GM21528 (cell line): ENCODE data around the gene SLCO3A1.

Source experiments
- ATAC-seq: cut with Tn5 transposase; IDR thresholded peaks from one replicate; pipeline ENCODE4 v1.9.1; 2021; ENCODE audit warnings: mild to moderate bottlenecking, moderate library complexity; ENCODE audit not compliant: unreplicated experiment, low FRiP score

The SLCO3A1 gene

GRCh38 chr15:91989821-91990220 lies 136.3 kb downstream of the SLCO3A1 start:
- no peak for ATAC-seq

DNA sequence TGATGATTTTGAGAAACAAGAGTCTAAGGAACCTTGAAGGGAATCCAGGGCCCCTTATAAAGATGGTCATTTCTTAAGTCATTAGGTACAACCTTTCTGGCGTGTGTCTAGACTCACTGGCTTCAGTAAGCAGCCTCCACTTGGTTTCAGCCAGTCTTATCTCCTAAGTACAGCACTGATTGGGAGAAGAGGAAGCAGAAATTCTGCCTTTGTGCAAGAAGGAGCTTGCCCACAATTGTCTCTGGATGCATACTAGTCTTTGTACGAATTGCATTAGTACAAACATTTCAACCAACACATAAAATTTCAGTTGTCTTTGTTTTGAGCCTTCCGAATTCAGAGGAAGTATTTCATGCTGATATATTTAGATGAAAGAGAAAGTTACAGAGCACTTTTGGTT lies 139.4 kb downstream of the SLCO3A1 start:
- ATAC-seq = no peak

- ATAC-seq = no peak
Measured at GRCh38 chr15:91995146-91995545, 141.6 kb downstream of the SLCO3A1 start.

DNA sequence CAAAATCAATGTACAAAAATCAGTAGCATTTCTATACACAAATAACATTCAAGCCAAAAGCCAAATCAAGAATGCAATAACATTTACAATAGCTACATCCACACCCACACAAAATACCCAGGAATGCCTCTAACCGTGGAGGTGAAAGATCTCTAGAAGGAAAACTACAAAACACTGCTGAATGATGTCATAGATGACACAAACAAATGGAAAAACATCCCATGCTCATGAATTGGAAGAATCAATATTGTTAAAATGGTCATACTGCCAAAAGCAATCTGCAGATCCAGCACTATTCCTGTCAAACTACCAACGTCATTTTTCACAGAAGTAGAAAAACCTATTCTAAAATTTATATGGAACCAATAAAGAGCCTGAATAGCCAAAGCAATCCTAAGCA lies 143.7 kb downstream of the SLCO3A1 start:
- ATAC-seq = no peak

DNA sequence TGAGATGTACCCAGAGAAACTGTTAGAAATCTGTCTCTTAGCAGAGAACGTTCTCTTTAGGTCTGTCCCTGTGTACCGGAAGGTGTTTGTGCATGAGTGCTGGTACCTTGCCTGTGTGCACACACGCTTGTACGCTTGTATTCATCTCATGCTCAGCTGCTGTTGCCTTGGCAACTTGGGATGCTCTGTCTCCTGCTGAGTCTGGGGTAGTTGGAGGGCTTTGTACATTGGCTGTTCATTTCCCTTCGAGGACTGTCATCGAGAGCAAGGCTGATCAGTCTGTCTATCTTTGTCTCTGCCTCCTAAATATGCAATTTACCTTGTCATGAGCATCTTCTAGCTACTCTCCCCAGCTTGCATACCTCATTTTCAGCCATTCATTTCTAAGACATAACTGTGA lies 147.2 kb downstream of the SLCO3A1 start:
- ATAC-seq = no peak

GRCh38 chr15:92001307-92001706 lies 147.8 kb downstream of the SLCO3A1 start:
- ATAC-seq = no peak

DNA sequence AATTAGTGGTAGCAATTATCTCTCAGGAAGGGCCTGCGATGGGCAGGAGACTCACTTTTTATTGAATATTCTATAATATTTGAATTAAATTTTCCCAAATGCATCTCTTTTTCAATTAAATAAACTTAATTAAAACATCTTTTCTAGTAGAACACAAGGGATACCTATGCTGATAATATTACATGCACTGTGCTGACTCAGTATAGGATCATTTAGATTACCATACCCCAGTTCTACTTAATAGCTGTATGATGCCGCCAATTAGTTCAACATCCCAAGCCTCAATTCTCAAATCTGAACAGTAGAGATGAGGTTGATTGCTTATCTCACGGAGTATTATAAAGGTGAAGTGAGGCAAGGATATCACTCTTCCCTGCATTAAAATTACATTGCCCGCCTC lies 149.2 kb downstream of the SLCO3A1 start:
- no peak for ATAC-seq

DNA sequence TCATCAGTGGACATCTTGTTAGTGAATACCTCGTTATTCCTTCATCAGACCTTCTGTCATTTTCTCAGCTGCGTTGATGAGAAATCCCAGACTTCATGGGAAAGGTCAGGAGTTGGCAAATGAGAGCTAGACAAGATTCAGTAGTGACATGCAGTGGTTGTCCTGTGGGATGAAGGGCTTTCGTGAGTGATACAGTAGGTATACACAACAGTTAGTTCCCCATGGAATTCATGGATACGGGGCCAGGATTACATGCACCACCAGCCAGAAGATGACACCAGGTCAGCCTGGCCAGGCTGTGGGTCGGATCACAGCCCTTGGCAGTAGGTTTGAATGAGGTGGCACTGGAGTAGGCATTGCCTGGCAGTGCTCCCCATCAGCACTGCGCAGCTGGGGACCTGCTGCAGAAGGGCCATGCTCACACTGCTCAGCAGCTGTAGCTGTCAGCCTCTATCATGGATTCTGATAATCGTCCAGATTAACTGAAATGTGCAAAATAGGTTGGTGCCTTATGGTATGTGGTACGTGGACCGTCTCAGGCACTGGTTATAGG lies 150.1 kb downstream of the SLCO3A1 start:
- no peak for ATAC-seq

- ATAC-seq = no peak
Measured at GRCh38 chr15:92005154-92005553, 151.6 kb downstream of the SLCO3A1 start.

GRCh38 chr15:92006186-92007028 lies 152.9 kb downstream of the SLCO3A1 start:
- ATAC-seq = no peak

- ATAC-seq = no peak
Measured at GRCh38 chr15:92009162-92009561, 155.7 kb downstream of the SLCO3A1 start.

DNA sequence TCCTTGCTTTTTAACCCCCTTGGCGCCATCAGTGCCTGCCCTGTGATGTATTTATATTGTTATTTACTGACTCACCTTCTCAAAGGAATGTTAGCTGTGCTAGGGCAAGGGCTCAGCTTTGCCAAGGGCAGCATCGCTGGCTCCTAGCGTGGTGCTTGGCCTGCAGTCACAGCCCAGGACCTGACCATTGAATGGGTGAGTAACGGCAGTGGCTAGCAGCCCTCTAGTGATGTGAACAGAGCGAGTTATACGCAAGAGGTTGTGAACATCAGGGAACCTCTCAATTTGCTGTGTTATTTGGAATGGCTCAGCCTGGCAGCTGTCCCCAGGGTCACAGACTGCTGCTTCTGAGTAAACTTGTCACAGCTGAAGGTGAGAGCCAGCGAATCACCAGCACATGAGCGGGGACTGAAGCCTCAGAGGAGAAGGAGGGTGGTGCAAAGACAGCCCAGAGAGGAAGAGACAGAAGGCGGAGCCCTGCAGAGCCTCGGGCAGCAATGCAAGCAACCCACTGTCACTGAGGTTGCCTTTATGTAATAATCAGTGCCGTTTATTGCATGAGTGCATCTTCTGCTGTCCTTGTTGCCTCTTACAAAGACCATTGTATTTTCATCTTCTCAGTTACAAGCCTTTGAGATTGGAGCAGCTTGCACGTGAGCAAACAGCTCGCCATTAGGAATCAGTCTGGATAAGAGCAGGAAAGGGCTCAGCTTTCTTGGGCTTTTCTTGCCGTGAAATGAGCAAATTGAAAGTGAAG lies 158.3 kb downstream of the SLCO3A1 start:
- no peak for ATAC-seq

DNA sequence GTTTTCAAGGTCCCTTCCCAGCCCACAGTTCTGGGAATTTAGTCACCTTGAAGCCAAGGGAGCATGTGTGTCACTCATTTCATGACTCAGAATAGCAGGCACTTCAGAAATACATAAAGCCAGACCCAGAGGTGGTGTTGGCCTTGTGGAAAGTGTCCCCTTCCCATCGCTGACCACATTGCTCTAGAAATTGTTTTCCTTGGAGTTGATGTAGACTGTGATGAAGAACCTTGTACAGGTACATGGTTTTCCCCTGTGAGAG lies 158.8 kb downstream of the SLCO3A1 start:
- no peak for ATAC-seq

GRCh38 chr15:92012881-92013280 lies 159.4 kb downstream of the SLCO3A1 start:
- no peak for ATAC-seq

DNA sequence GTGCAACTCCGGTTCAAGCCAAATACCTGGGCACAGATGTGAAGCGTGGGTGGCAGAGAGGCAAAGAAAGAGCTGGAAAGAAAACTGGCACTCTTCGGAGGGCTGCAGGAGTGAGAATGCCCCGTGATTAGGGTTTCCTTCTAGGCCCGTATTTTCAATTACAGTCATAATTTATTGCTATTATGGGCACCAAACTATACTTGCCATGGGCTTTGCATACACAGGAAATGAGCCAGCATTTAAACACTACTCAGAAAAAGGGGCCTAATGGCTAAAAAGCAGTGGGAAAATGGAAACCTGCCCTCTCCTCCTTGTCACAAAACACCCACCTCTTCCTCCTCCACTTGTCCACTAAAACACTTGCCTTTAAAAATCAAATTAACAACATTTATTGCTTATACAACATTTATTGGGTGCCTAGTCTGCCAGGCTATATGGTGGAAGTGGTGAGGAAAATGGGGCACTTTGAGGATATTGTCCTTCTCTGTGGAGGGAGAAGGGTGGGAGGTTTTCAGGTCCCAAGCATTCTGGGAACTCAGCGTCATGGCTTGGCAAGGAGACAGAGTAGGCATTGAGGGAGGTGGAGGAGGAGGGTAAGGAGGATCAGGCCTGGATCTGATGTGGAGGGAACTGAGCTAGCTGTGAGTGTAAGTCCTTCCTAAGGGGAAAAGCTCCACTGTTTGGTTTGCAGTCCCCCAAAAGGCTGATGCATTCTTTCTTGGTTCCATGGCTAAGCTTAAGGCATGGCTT lies 160.9 kb downstream of the SLCO3A1 start:
- no peak for ATAC-seq

GRCh38 chr15:92017882-92018534 lies 164.5 kb downstream of the SLCO3A1 start:
- ATAC-seq = no peak

DNA sequence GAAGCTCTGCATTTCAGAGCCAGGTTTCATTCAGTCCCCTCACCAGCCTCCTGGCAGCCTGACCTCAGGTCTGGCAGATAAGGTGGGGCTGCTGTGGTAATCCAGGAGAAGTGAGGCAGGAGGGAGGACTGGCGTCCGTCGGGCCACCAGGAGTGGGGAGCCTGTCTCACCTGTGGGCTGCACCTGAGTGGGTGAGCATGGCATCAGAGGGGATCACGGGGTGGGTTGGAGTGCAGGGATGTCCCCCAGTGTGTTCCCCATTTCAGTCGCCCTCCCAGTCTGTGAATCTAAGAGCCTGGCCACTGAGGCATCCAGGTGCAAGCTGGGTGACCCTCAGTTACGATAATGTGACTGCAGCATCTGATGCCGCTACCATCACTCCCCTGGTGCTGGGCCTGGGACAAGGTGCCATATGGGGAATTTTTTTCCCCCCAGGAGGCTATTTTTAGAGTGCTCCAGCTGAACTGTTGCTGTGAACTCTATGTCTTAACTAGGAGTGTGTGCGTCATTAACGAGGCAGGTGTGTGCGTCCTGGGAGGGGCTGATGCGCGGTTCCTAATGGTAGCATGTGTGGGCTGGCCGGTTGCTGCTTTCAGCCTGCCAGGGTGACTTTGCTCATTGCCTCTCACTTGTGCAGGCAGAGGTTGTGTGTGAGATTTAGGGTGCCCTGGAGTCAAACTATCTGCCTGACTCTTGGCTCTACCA lies 165.2 kb downstream of the SLCO3A1 start:
- ATAC-seq = no peak

GRCh38 chr15:92019706-92020105 lies 166.2 kb downstream of the SLCO3A1 start:
- ATAC-seq = no peak

DNA sequence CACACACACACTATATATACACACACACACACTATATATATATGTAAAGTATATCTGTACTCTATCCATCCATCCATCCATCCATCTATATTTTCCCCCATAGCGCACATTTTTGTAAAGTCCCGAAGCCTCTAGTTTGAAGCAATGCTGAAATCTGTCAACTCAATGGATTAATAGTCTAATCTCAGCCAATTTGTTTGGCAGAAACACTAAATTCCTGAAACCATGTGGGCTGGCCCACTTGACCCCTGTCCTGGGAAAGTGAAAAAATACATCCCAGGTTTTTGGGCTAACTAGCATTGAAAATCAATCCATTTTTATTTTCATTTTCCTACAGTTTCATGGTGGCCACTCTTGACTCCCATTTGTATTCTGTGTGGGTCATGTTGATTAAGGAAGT lies 166.7 kb downstream of the SLCO3A1 start:
- ATAC-seq = no peak

- ATAC-seq = no peak
Measured at GRCh38 chr15:92020804-92021203, 167.3 kb downstream of the SLCO3A1 start.
